IPS-18a (cell line): ENCODE results near the gene TIE1.

Experiments
- H3K27ac ChIP-seq: one replicate; pipeline ENCODE4 v1.5.1; 2013; ENCODE audit warnings: low read length
- H3K27me3 ChIP-seq: one replicate; pipeline ENCODE4 v1.6.1; 2013; ENCODE audit warnings: mild to moderate bottlenecking, low read length; ENCODE audit not compliant: control insufficient read depth, insufficient read depth
- H3K36me3 ChIP-seq: one replicate; pipeline ENCODE4 v1.6.1; 2013; ENCODE audit warnings: low read depth, low read length; ENCODE audit not compliant: control insufficient read depth
- H3K4me1 ChIP-seq: one replicate; pipeline ENCODE4 v1.6.1; 2013; ENCODE audit warnings: low read depth, low read length; ENCODE audit not compliant: control insufficient read depth
- H3K4me3 ChIP-seq: one replicate; pipeline ENCODE4 v1.5.1; 2013; ENCODE audit warnings: low read length
- H3K9ac ChIP-seq: one replicate; pipeline ENCODE4 v1.6.1; 2013; ENCODE audit warnings: mild to moderate bottlenecking, low read length, moderate library complexity
- H3K9me3 ChIP-seq: one replicate; pipeline ENCODE4 v1.6.1; 2013; ENCODE audit warnings: low read depth, low read length; ENCODE audit not compliant: control insufficient read depth

Gene TIE1

DNA sequence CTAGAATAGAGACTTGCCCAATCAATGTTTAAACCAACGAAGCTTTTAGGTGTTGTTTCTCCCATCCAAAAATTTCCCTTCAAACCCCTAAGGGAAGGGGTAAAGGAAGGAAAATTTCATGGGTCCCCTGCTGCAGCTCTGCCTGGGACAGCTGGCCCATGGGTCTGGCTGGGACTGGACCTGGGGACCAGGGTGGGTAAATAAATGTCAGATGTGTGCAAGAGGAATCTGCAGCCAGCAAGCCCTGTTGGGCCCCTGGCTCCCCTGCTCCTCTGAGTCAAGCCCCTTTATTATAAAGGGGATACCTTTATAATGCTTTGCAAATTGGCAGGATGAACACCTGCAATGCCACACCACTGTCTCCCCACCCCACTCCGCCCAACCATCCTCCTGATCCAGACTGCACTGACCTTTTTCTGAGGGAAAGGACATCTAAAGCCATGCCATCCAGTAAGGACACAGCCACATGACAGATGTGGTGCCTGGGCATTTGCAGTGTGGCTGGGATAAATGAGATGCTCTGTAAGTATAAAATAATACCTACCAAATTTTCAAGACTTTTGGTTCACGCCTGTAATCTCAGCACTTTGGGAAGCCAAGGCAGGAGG is 32.9 kb upstream of the TIE1 start:
- Histone ChIP-seq H3K9me3 (peaks cover 10% of the 10 kb centered on the region), H3K4me3 (no peak overlapping the region), H3K27ac (no peak overlapping the region), H3K9ac (no peak overlapping the region), H3K36me3 (no peaks in the 10 kb centered on the region), H3K27me3 (no peaks in the 10 kb centered on the region), H3K4me1 (peaks cover 12% of the 10 kb centered on the region)

DNA sequence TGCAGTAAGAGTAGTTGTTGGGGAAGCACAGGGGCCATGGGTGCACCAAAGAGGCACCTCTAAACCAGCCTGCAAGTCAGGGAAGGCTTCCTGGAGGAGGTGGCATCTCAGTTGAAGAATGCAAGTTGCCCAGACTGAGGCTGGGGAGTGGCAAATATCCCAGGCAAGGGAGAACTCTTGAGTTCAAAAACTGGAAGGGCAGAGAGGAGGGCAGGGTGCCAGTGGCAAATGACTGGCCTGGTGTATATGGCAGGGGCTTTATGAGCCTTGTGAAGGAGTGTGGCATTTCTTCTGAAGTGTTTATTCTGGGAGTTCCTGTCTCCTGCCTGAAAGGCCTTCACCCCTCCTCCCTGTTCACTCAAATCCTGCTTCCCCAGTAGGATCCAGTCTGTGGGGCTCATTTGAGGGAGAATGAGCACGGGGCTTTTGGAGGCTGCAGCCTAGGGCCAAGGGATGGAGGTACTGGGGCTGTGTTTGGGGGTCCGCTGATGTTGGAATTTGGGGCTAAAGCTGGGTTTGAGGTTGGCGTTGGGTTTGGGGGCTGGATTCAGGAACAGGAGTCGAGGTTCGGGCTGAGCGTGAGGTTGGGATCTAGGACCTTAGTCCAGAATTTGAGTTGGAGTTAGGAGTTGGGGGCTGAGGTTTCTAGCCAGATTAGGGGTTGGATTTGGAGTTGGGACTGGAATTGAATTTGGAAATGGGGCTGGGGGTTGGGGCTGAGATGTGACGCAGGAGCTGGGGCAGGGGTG is 31.0 kb upstream of the TIE1 start, which contains the start of gene TMEM125:
TSS of gene TMEM125 (plus strand) at position 357 of the 749 bp plus-strand sequence. CDS start 2,740 bp downstream, outside the sequence.
- Histone ChIP-seq H3K36me3 (no peaks in the 10 kb centered on the region), H3K9me3 (no peaks in the 10 kb centered on the region), H3K27me3 (no peaks in the 10 kb centered on the region), H3K4me3 (peak within 1 kb of the TSS; percentile 71), H3K9ac (peak within 1 kb of the TSS; percentile 41), H3K27ac (no peak within 1 kb of the TSS), H3K4me1 (peaks cover 12% of the 10 kb centered on the region)

DNA sequence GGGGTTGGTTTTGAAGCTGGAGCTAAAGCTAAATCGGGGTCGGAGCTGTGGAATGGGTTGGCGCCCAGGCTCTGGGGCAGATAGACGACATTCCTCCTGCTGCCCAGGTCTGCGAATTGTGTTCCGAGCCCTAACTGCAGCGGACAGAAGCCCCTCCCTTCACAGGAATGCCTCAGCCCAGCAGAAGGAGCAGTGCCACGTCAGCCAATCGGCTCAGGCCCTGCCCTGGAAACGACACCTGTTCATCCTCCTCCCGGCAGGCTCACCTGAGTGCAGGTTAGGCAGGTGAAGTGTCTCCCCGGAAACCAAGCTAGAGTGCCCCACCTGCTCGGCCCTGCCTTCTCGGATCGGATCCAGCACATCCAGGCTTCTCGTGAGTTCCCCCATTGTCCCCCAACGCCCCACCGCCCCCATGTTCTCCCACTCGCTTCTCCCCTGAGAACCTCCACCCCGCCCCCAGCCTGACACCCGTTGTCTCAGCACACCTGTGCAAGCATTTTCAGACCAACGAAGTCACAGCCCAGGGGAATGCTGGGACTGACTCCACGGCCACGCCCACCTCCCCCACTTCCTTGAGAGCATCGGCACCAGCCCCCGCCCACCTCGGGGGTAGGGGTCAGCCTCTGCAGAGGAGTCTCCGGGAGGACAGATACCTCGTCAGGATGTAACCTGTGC is 30.2 kb upstream of the TIE1 start:
- Histone ChIP-seq H3K9ac (peak overlapping the region; percentile 41), H3K4me3 (peak overlapping the region; percentile 71)

DNA sequence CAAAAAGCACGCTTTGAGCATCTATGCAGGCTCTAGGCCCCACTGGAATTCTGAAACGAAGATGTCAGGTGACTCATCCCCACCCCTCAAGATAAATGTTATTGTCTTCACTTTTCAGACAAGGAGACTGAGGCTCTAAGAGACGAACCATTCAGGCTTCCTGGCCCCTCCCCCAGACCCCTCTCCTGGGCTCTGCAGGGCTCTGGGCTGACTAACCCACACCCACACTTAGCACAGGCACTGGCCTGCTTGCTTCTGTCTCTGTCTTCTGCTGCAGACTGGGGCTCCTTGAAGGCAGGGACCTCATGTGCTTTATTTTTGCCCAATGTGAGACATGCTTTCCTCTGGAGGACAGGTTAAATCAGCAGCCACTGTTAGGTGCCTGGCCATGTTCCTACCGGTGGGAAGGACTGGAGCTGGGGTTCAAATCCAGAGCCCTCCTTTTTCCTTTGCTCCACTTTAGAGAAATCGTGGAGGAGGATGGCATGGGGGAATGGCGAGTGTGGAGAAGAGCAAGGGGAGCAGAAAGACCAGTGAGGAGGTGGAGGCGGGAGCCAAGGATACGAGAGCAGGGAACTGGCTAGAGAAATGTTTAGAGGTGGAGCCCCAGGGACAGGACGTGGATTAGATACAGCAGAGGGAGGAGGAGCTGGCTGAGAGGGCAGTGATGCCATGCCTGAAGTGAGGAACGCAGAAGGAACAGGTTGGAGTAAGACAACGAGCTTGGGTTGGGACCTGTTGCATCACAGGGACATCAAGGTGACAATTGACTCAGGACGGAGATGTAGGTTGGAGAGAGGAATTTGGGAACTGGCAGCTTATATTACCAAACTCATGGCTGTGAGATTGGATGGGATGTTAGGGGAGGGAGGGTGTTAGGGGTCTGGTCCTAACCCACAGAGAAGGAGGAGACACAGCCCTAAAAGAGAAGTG is 29.3 kb upstream of the TIE1 start:
- H3K9ac ChIP-seq, result peak overlapping the region; percentile 28
- no peak overlapping the region for H3K27ac ChIP-seq
- peaks cover 12% of the 10 kb centered on the region for H3K4me1 ChIP-seq
- peak overlapping the region; percentile 71 for H3K4me3 ChIP-seq
- H3K9me3 ChIP-seq, result no peaks in the 10 kb centered on the region
- H3K27me3 ChIP-seq, result no peaks in the 10 kb centered on the region
- no peaks in the 10 kb centered on the region for H3K36me3 ChIP-seq

More for the DNA sequence above, 30.2 kb upstream of the TIE1 start:
- Histone ChIP-seq H3K36me3 (no peaks in the 10 kb centered on the region), H3K27ac (no peak overlapping the region), H3K9me3 (no peaks in the 10 kb centered on the region), H3K27me3 (no peaks in the 10 kb centered on the region), H3K4me1 (peaks cover 12% of the 10 kb centered on the region)

DNA sequence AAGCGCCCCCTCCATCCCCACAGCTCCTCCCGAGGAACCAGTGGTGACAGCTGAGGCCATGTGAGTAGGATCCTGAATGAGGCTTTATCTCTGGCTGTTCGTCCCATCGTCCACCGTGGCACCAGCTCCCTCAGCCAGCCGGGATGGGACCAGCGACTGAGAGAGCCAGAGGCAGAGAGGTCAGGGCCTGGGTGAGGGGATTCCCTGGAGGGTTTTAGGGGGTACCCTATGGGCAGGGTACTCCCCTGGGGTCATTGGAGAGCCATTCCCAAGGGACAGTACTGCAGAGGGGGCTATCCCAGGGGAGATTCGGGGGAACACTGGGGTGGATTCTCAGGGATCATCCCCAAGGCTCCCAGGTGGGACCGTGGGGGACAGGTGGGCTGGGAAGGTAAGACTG is 28.6 kb upstream of the TIE1 start:
- Histone ChIP-seq H3K9me3 (no peaks in the 10 kb centered on the region), H3K27ac (no peak overlapping the region), H3K4me1 (peaks cover 12% of the 10 kb centered on the region), H3K9ac (no peak overlapping the region), H3K4me3 (no peak overlapping the region), H3K27me3 (no peaks in the 10 kb centered on the region), H3K36me3 (no peaks in the 10 kb centered on the region)

DNA sequence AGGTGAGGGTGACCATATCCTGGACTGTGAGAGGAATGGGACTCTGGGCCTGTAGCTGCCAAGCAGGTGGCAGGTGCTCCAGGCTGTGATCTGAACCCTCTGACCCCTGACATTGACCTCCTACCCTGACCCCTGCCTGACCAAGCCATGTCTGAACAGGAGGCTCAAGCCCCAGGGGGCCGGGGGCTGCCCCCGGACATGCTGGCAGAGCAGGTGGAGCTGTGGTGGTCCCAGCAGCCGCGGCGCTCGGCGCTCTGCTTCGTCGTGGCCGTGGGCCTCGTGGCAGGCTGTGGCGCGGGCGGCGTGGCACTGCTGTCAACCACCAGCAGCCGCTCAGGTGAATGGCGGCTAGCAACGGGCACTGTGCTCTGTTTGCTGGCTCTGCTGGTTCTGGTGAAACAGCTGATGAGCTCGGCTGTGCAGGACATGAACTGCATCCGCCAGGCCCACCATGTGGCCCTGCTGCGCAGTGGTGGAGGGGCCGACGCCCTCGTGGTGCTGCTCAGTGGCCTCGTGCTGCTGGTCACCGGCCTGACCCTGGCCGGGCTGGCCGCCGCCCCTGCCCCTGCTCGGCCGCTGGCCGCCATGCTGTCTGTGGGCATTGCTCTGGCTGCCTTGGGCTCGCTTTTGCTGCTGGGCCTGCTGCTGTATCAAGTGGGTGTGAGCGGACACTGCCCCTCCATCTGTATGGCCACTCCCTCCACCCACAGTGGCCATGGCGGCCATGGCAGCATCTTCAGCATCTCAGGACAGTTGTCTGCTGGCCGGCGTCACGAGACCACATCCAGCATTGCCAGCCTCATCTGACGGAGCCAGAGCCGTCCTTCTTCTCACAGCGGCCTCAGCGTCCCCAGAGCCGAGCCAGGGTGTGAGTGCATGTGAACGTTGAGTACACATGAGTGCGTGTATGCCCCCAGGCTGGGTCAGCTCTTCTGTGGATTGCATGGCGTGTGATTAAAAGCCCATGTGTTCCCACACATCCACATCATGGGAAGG is 27.9 kb upstream of the TIE1 start:
- H3K4me3 ChIP-seq, result no peak overlapping the region
- H3K27me3 ChIP-seq, result no peaks in the 10 kb centered on the region
- H3K27ac ChIP-seq, result no peak overlapping the region
- H3K9me3 ChIP-seq, result no peaks in the 10 kb centered on the region
- H3K36me3 ChIP-seq, result no peaks in the 10 kb centered on the region
- peaks cover 12% of the 10 kb centered on the region for H3K4me1 ChIP-seq
- H3K9ac ChIP-seq, result no peak overlapping the region

DNA sequence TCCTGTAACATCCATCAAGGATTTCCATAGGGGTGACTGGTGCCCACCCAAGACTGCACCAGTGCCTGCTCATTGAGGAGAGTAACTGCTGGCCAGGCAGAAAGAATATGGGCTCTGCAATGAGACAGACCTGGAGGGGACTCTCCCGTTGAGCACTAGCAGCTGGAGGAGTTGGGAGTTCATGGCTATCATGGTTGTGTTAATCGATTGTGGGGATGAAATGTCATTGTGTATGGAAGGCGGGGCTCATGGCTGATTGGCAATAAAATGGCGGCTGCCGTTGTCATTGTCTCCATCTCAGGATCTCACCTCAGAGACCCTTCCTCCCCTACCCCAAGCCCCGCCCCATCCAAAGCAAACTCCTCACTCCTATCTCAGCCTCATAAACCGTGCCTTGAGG is 27.1 kb upstream of the TIE1 start:
- Histone ChIP-seq H3K9me3 (no peaks in the 10 kb centered on the region), H3K27me3 (no peaks in the 10 kb centered on the region), H3K36me3 (no peaks in the 10 kb centered on the region), H3K4me3 (no peak overlapping the region), H3K4me1 (peaks cover 12% of the 10 kb centered on the region), H3K27ac (no peak overlapping the region), H3K9ac (no peak overlapping the region)

DNA sequence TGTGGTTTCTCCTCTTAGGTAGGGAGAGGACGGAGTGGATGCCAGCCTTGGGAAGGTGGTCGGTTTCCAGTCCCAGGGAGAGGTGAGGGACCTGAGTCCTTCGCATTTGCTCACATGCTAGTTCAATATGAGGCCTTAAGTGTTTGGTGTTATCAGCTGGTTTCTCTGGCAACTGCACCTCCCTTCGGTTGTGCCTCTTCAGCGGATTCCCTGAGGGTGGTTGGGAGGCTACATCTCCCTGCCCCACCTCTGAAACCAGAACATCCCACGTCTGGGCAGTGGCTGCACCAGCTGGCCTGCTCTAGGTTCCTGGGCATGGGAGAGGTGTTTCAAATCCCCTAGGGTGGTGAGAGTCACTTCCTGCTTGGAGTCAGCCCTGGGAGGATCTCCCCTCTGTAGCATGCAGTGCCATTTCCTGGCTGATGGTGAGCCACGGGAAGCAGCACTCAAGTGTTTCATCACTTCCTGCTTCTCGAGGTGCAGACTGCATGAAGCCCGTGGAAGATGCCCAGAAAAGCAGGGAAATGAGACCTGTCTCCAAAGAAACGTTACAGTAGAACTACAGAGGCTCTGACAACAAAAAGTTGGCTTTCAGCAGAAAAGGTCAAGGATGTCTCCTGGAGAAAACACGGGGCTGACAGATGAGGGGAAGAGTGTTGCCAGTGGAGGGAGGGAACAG is 26.5 kb upstream of the TIE1 start:
- H3K4me1 ChIP-seq, result peaks cover 12% of the 10 kb centered on the region
- H3K27ac ChIP-seq, result no peak overlapping the region
- no peaks in the 10 kb centered on the region for H3K36me3 ChIP-seq
- no peaks in the 10 kb centered on the region for H3K9me3 ChIP-seq
- H3K9ac ChIP-seq, result no peak overlapping the region
- no peak overlapping the region for H3K4me3 ChIP-seq
- H3K27me3 ChIP-seq, result no peaks in the 10 kb centered on the region

DNA sequence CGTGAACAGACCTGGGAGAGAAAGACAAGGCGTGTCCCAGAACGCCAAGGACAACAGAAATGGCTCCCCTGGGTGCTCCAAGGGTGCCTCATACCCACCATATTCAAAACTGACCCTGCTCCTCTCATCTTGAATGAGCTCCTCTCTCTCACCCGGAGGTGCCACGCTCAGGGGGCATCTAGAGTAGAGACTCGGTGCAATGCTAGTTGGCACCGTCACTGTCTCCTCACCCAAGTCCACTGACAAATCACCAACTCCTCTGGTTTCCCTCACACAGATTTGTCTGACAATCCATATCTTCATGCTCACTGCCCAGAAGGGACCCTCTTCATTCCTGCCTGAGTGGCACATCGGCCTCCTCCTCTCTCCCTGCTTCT is 26.0 kb upstream of the TIE1 start:
- H3K27ac ChIP-seq, result no peak overlapping the region
- no peak overlapping the region for H3K9ac ChIP-seq
- no peaks in the 10 kb centered on the region for H3K9me3 ChIP-seq
- peaks cover 8% of the 10 kb centered on the region for H3K4me1 ChIP-seq
- H3K4me3 ChIP-seq, result no peak overlapping the region
- H3K36me3 ChIP-seq, result no peaks in the 10 kb centered on the region
- H3K27me3 ChIP-seq, result no peaks in the 10 kb centered on the region
